Psoas muscle (tissue), 8 donors: ENCODE data around the gene CLIC3. TPM values are rescaled to one million over a fixed set of nuclear protein-coding genes. Genes with fewer than 3 reads are reported as not detected.

Experiments
- ATAC-seq, 4 donors: fragments of 200-7000 bp; cut with Tn5 transposase; one replicate each; pipeline ENCODE4 v1.9.1; 2020; ENCODE audit warnings: moderate library complexity in 3 of 4, mild to moderate bottlenecking in 2 of 4
- DNase-seq, 2 donors: peaks; one replicate each; pipeline ENCODE4 v3.0.0-alpha.2; 2020
- H3K27ac ChIP-seq: fragments of 200-600 bp; one replicate; pipeline ENCODE4 v1.8.0; 2022
- H3K27me3 ChIP-seq, 3 donors: fragments of 200-600 bp in 1 of 3; one replicate each; pipeline versions ENCODE4 v1.6.1 to v1.8.0; 2013 to 2022; ENCODE audit warnings: low read length in 2 of 3, mild to moderate bottlenecking in 2 of 3, moderate library complexity in 1 of 3; ENCODE audit not compliant: insufficient read depth in 3 of 3
- H3K36me3 ChIP-seq, 2 donors: fragments of 200-600 bp in 1 of 2; one replicate each; pipeline versions ENCODE4 v1.6.1 to v1.8.0; 2013 to 2022; ENCODE audit warnings: low read depth in 1 of 2, mild to moderate bottlenecking in 1 of 2, moderate library complexity in 1 of 2; ENCODE audit not compliant: insufficient read depth in 1 of 2
- H3K4me1 ChIP-seq: fragments of 200-600 bp; one replicate; pipeline ENCODE4 v1.8.0; 2022
- H3K4me3 ChIP-seq: fragments of 200-600 bp; one replicate; pipeline ENCODE4 v1.8.0; 2022; ENCODE audit warnings: mild to moderate bottlenecking
- H3K9me3 ChIP-seq: fragments of 200-600 bp; one replicate; pipeline ENCODE4 v1.8.0; 2022
- CTCF ChIP-seq: fragments of 200-600 bp; IDR thresholded peaks from one replicate; pipeline ENCODE4 v1.8.0; 2022; ENCODE audit warnings: antibody characterized with exemption
- WGBS, 3 donors: extraction: QIAGEN DNeasy Blood & Tissue Kit; methylation state at CpG; one replicate each; pipeline versions ENCODE4 v1.1.6 to v1.1.7; 2013; 5-methylcytosine and 5-hydroxymethylcytosine counted together
- intact Hi-C, 2 donors: fragments of 100-400 bp; cut with DNase I; formaldehyde crosslinking; loops; one replicate each; pipeline versions ENCODE4 v1.11.0 to v1.14.2; 2022
- polyA plus RNA-seq, 3 donors: library from polyadenylated mRNA; stranded (reverse); fragments of 200-250 nt; gene quantifications; one replicate each; pipeline ENCODE4 v1.2.3, GENCODE V29; 2013
- total RNA-seq, 4 donors: library from RNA; stranded (reverse); fragmentation: NEBNext Ultra II Directional in 2 of 4; extraction: Animal tissue kit (Norgen Biotek cat#: 25700) in 2 of 4; gene quantifications; one replicate each; pipeline versions ENCODE4 v1.2.1 to v1.2.4, GENCODE V29; 2021 to 2023
- donor health status: healthy with polysubstance abuse.
- donor health status: DM: no; HTN: no; CAD: no; lungs with moderate emphysema.
- donor health status: Bipolar disorder and iron deficiency.
- donor health status: healthy.
- donor health status: DM: yes; HTN: yes; CAD: no.
- donor health status: DM: no; HTN: no; CAD: no.
- donor health status: DM: no; HTN: no; CAD: no.
- donor health status: DM: yes; HTN: yes; CAD: no.

Gene CLIC3
- total and polyA plus RNA-seq, 7 donors, result 0.38 to 0.94 (median 0.67) TPM; not detected in 1

GRCh38 chr9:137028263-137029057 lies 32.1 kb upstream of the CLIC3 start:
- DNase-seq (peak; percentile 77 to 79), ATAC-seq (peak; percentile 57 to 74 (median 68))
- no peaks in the 10 kb centered on the region for H3K27me3 ChIP-seq
- TF ChIP-seq CTCF, result peak; percentile 29
- no peaks in the 10 kb centered on the region for H3K9me3 ChIP-seq
- intact Hi-C loops, result loop anchor here (5.0 to 10.0 kb wide), 2 partner anchors 181 to 184 kb away; partner anchors contain the start of genes PHPT1 (in 2 of the 2) and AJM1 (in 1 of the 2)
- H3K36me3 ChIP-seq, result no peaks in the 10 kb centered on the region
- H3K4me1 ChIP-seq, result peaks cover 21% of the 10 kb centered on the region
- peak overlapping the region; percentile 72 for H3K4me3 ChIP-seq
- H3K27ac ChIP-seq, result no peak overlapping the region
- WGBS, 3 donors, result 0% methylated on average over 54 to 98 of the region's 98 CpGs

DNA sequence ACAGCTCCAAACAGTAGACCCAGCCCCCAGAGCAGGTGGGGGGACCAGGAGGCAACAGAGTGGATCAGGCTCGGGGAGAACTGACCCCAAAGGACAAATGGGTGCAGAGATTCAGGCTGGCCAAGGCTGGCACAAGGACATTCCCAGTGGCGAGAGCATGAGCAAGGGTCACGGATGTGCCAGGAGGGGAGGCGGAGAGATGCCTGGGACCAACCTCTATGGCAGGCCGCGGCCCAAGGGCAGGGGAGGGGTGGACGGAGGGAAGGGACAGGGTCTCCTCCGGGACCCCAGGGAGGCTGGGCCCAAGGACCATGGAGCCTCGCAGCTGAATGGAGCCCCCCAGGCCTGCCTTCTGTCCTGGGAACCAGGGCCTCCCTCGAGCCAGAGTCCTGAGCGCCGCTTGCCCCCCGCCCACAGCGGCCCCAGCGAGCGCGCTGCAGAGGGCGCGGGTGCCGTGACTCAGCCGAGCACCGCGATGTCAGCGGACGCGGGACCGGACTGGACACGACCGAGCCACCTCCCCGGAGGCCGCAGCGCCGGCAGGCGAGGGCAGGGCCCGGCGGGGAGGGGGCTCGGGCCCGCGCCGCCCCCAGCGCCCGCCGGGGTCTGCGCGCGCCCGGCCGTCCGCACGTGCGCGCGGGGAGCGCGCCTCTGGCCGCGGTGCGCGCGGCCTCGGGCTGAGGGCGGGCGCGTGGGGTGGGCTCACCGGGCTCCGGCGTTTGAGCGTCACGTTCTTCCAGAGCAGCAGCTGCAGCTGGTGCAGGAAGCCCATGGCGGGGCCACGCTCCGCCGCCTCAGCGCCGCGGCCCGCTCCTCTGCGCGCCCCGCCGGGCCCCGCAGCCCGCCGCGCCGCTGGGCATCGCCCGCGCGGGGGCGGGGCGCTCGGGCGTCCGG lies 31.2 kb upstream of the CLIC3 start, which contains the start of gene ABCA2:
Gene ABCA2, minus strand, starts transcription at position 869 of the 894 bp plus-strand sequence. Its CDS starts 97 bp downstream, at position 772.
- H3K27me3 ChIP-seq, result no peaks in the 10 kb centered on the region
- intact Hi-C loops, result loop anchor here (5.0 to 10.0 kb wide), 2 partner anchors 180 to 183 kb away; partner anchors contain the start of genes PHPT1 (in 2 of the 2) and AJM1 (in 1 of the 2)
- no peak for TF ChIP-seq CTCF
- DNase-seq, result no peak
- peak in 3 of 4 donors; percentile 28 to 39 (median 29) for ATAC-seq
- H3K4me3 ChIP-seq, result peak within 1 kb of the TSS; percentile 78
- H3K4me1 ChIP-seq, result peaks cover 21% of the 10 kb centered on the region
- H3K27ac ChIP-seq, result peak within 1 kb of the TSS; percentile 46
- no peaks in the 10 kb centered on the region for H3K9me3 ChIP-seq
- no peaks in the 10 kb centered on the region for H3K36me3 ChIP-seq
- 2 to 16% (median 5%) methylated on average over 21 to 95 of the region's 95 CpGs for WGBS, 3 donors

DNA sequence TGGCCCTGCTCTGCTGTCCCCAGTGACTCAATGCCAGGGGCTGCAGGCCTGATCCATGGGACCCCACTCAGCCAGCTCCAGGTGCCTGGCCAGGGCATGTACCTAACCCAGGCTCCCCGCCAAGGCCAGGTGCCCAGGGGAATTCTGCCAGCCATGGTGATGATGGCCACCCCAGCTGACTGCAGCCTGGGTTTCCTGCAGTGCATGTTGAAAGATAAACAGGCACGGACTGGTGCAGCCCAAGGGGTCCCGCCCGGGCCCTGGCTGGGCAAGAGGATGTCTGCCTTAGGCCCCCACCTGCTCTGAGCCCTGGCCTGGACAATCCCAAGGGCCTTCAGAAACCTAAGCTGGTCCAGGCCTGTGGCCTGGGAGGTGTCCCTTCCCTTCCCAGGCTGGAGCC lies 30.5 kb upstream of the CLIC3 start:
- TF ChIP-seq CTCF, result no peak
- no peak for ATAC-seq
- peaks cover 21% of the 10 kb centered on the region for H3K4me1 ChIP-seq
- intact Hi-C loops, result loop anchor here (5.0 to 10.0 kb wide), 2 partner anchors 180 to 182 kb away; partner anchors contain the start of genes PHPT1 (in 2 of the 2) and AJM1 (in 1 of the 2)
- H3K36me3 ChIP-seq, result no peaks in the 10 kb centered on the region
- WGBS, 3 donors, result 64 to 83% (median 79%) methylated on average over 4 of the region's 4 CpGs
- H3K27ac ChIP-seq, result no peak overlapping the region
- no peak for DNase-seq
- peak overlapping the region; percentile 78 for H3K4me3 ChIP-seq
- no peaks in the 10 kb centered on the region for H3K27me3 ChIP-seq
- H3K9me3 ChIP-seq, result no peaks in the 10 kb centered on the region

GRCh38 chr9:137026384-137026783 lies 30.0 kb upstream of the CLIC3 start:
- no peak overlapping the region for H3K27ac ChIP-seq
- ATAC-seq (no peak), DNase-seq (no peak)
- peaks cover 0 to 1% of the 10 kb centered on the region in 2 donors for H3K36me3 ChIP-seq
- TF ChIP-seq CTCF, result no peak
- H3K4me1 ChIP-seq, result peaks cover 21% of the 10 kb centered on the region
- H3K9me3 ChIP-seq, result no peaks in the 10 kb centered on the region
- 66 to 88% (median 67%) methylated on average over 2 of the region's 2 CpGs for WGBS, 3 donors
- H3K4me3 ChIP-seq, result peak overlapping the region; percentile 78
- no peaks in the 10 kb centered on the region for H3K27me3 ChIP-seq
- intact Hi-C loops, result loop anchor here (5.0 to 10.0 kb wide), 2 partner anchors 179 to 182 kb away; partner anchors contain the start of genes PHPT1 (in 2 of the 2) and AJM1 (in 1 of the 2)
